IMR-90 (cell line): ENCODE data around the gene SPTBN5. TPM values are rescaled to one million over a fixed set of nuclear protein-coding genes. Genes with fewer than 3 reads are reported as not detected.

Experiments used
- ELK1 ChIP-seq: fragments of 150-350 bp; IDR thresholded peaks from 2 replicates; pipeline ENCODE4 v1.6.1; 2016; ENCODE audit warnings: low read depth, mild to moderate bottlenecking, low read length, moderate library complexity, borderline replicate concordance
- polyA plus RNA-seq, 3 experiments: library from polyadenylated mRNA; depleted of rRNA; stranded (reverse); fragments of >200 nt; gene quantifications; 2 replicates each; pipeline ENCODE4 v1.2.3, GENCODE V29; 2012; ENCODE audit warnings: low replicate concordance in 1 of 3
- total RNA-seq: library from RNA; depleted of rRNA; stranded (reverse); fragments of >200 nt; gene quantifications from 2 replicates; pipeline ENCODE4 v1.2.3, GENCODE V29; 2012

SPTBN5 gene
- total and polyA plus RNA-seq, 2 of the 4 experiments (the other 2 are of a cell fraction) = under 0.01 to 0.38 TPM

GRCh38 chr15:41811432-41812195, 82.2 kb downstream of the SPTBN5 start (continued):
- TF ChIP-seq ELK1 = no peak
